Measurements from ENCODE around the gene TH.

TH gene

DNA sequence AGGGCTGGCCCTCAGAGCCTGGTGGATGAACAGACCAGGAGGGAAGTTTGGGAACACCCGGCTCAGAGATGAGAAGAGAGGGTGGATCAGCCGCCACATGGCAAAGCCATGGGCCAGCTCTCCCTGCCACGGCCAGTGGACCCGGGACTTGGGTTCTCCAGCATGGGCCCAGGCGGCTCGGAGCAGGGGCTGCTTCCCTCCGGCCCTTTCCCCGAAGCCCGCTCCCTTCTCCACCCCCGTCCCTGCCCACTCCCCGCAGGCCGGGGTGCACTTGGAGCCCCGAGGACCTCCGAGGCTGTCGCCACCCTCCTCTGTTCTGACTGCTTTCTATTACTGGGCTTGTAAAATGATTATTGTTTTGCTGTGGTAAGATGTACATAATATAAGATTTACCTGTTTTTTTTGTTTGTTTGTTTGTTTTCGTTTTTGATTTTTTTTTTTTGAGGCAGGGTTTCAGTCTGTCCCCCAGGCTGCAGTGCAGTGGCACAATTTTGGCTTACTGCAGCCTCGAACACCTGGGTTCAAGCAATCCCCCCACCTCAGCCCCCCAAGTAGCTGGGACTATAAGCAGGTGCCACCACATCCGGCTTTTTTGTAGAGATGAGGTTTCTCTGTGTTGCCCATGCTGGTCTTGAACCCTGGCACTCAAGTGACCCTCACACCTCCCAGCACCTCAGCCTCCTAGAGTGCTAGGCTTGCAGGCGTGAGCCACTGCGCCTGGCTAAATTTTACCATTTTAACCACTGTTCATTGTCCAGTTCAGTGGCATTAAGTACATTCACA lies 11.3 kb upstream of the TH start:
- Histone ChIP-seq H2AFZ (ENCODE audit: low read length) (no peak overlapping the region), H3K9me2 (ENCODE audit: low read depth, low read length) (no peaks in the 10 kb centered on the region), H3K27ac (ENCODE audit: low read depth, low read length, poor library complexity, severe bottlenecking) (no peak overlapping the region), H4K20me1 (ENCODE audit: insufficient read depth, low read length) (no peaks in the 10 kb centered on the region), H3K9me3 (ENCODE audit: low read length) (no peaks in the 10 kb centered on the region), H3K27me3 (ENCODE audit: insufficient read depth, low read length) (no peaks in the 10 kb centered on the region), H3K4me3 (ENCODE audit: low read depth, low read length, poor library complexity, severe bottlenecking) (no peak overlapping the region), H3F3A (ENCODE audit: insufficient read depth, low read length) (no peaks in the 10 kb centered on the region), H3K79me2 (ENCODE audit: insufficient read depth, low read length) (no peaks in the 10 kb centered on the region), H3K4me1 (ENCODE audit: insufficient read depth, low read length, severe bottlenecking) (no peaks in the 10 kb centered on the region), H3K36me3 (ENCODE audit: insufficient read depth, low read length) (no peaks in the 10 kb centered on the region), H3K9ac (ENCODE audit: low read length) (no peak overlapping the region), H3K4me2 (ENCODE audit: low read length) (no peak overlapping the region)
- TF ChIP-seq, protein P1, sequence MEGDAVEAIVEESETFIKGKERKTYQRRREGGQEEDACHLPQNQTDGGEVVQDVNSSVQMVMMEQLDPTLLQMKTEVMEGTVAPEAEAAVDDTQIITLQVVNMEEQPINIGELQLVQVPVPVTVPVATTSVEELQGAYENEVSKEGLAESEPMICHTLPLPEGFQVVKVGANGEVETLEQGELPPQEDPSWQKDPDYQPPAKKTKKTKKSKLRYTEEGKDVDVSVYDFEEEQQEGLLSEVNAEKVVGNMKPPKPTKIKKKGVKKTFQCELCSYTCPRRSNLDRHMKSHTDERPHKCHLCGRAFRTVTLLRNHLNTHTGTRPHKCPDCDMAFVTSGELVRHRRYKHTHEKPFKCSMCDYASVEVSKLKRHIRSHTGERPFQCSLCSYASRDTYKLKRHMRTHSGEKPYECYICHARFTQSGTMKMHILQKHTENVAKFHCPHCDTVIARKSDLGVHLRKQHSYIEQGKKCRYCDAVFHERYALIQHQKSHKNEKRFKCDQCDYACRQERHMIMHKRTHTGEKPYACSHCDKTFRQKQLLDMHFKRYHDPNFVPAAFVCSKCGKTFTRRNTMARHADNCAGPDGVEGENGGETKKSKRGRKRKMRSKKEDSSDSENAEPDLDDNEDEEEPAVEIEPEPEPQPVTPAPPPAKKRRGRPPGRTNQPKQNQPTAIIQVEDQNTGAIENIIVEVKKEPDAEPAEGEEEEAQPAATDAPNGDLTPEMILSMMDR (IDR thresholded peaks at IDR 0.05; ENCODE audit: low read length), result no peak
- TF ChIP-seq EZH2 (IDR thresholded peaks at IDR 0.05; ENCODE audit: borderline replicate concordance, low read length), result no peak

DNA sequence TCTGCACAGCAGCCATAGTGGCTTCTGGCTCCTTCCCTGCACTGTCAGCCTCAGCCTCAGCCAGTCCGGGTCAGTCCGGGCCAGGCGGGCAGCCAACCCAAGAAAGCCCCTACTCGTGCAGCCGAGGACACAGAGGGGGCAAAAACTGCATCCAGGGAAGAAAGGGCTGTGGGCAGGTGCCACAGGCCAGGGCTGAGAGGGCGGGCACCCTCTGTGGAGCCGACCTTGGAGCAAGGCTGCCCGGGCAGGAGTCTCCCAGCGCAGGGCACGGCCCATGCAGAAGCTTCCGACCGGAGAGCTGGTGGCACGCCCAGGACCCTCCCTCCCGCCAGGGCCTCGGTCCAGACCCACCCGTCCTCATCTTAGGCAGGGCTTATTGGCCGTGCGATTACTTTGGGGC lies 10.5 kb upstream of the TH start:
- H2AFZ ChIP-seq (ENCODE audit: low read length), result no peak overlapping the region
- H3K4me3 ChIP-seq (ENCODE audit: low read depth, low read length, poor library complexity, severe bottlenecking), result no peak overlapping the region
- no peak overlapping the region for H3K9ac ChIP-seq (ENCODE audit: low read length)
- no peaks in the 10 kb centered on the region for H3K27me3 ChIP-seq (ENCODE audit: insufficient read depth, low read length)
- H3K27ac ChIP-seq (ENCODE audit: low read depth, low read length, poor library complexity, severe bottlenecking), result no peak overlapping the region
- TF ChIP-seq, protein P1 (IDR thresholded peaks at IDR 0.05; ENCODE audit: low read length), result no peak
- TF ChIP-seq EZH2 (IDR thresholded peaks at IDR 0.05; ENCODE audit: borderline replicate concordance, low read length), result no peak
- no peak overlapping the region for H3K4me2 ChIP-seq (ENCODE audit: low read length)
- no peaks in the 10 kb centered on the region for H3F3A ChIP-seq (ENCODE audit: insufficient read depth, low read length)
- no peaks in the 10 kb centered on the region for H3K9me2 ChIP-seq (ENCODE audit: low read depth, low read length)
- H3K4me1 ChIP-seq (ENCODE audit: insufficient read depth, low read length, severe bottlenecking), result no peaks in the 10 kb centered on the region
- H3K36me3 ChIP-seq (ENCODE audit: insufficient read depth, low read length), result no peaks in the 10 kb centered on the region
- no peaks in the 10 kb centered on the region for H3K9me3 ChIP-seq (ENCODE audit: low read length)
- H3K79me2 ChIP-seq (ENCODE audit: insufficient read depth, low read length), result no peaks in the 10 kb centered on the region
- no peaks in the 10 kb centered on the region for H4K20me1 ChIP-seq (ENCODE audit: insufficient read depth, low read length)

DNA sequence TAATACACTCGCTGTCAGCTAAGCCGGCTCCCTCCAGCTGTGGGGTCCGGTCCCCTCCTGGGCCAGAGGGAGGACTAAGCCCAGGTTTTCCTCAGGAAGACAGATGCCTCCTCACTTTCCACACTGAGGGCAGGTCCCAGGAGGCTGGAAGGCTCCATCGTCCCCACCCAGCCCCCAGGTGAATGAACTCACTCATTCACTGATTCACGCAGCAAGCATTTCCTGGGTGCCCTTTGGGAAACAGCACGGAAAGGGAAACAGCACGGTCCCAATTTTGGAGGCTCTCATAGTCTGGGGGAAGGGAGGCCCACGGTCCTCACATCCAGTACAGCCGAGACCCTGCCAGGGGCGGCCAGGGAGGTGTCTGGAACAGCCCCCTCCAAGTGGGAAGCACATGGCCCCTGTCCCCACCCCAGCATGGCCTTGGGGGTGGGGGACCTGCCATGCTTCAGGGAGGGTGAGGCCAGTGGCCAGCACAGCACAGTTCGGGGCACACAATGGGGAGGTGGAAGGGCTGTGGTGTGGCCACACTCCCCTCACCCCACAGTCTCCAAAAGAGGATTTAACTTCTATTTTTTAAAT lies 9.3 kb upstream of the TH start:
- H3K4me2 ChIP-seq (ENCODE audit: low read length), result no peak overlapping the region
- no peak overlapping the region for H2AFZ ChIP-seq (ENCODE audit: low read length)
- no peaks in the 10 kb centered on the region for H3K9me2 ChIP-seq (ENCODE audit: low read depth, low read length)
- H4K20me1 ChIP-seq (ENCODE audit: insufficient read depth, low read length), result no peaks in the 10 kb centered on the region
- H3K9me3 ChIP-seq (ENCODE audit: low read length), result no peaks in the 10 kb centered on the region
- H3K36me3 ChIP-seq (ENCODE audit: insufficient read depth, low read length), result no peaks in the 10 kb centered on the region
- H3K27me3 ChIP-seq (ENCODE audit: insufficient read depth, low read length), result no peaks in the 10 kb centered on the region
- no peak overlapping the region for H3K27ac ChIP-seq (ENCODE audit: low read depth, low read length, poor library complexity, severe bottlenecking)
- no peak overlapping the region for H3K4me3 ChIP-seq (ENCODE audit: low read depth, low read length, poor library complexity, severe bottlenecking)
- TF ChIP-seq, protein P1 (IDR thresholded peaks at IDR 0.05; ENCODE audit: low read length), result no peak
- TF ChIP-seq EZH2 (IDR thresholded peaks at IDR 0.05; ENCODE audit: borderline replicate concordance, low read length), result no peak
- H3K4me1 ChIP-seq (ENCODE audit: insufficient read depth, low read length, severe bottlenecking), result no peaks in the 10 kb centered on the region
- no peak overlapping the region for H3K9ac ChIP-seq (ENCODE audit: low read length)
- H3F3A ChIP-seq (ENCODE audit: insufficient read depth, low read length), result no peaks in the 10 kb centered on the region
- H3K79me2 ChIP-seq (ENCODE audit: insufficient read depth, low read length), result no peaks in the 10 kb centered on the region
